Measurements from ENCODE around the gene DOCK2.

DOCK2 gene

GRCh38 chr5:169851321-169851850 is 214.3 kb downstream of the DOCK2 start:
- Histone ChIP-seq H3K4me3 (ENCODE audit: low read depth in 1 of 2, low read length in 2 of 2) (no peak overlapping the region), H3K27ac (ENCODE audit: low read depth, low read length) (no peak overlapping the region), H3K9me3 (ENCODE audit: low read length) (no peaks in the 10 kb centered on the region), H3K36me3 (ENCODE audit: insufficient read depth, low read length) (no peaks in the 10 kb centered on the region), H3K4me1 (ENCODE audit: insufficient read depth, low read length) (no peaks in the 10 kb centered on the region), H3K9ac (ENCODE audit: low read length) (no peak overlapping the region), H3K27me3 (ENCODE audit: control insufficient read depth in 1 of 2, insufficient read depth in 2 of 2, low read length in 2 of 2) (no peaks in the 10 kb centered on the region)

- no peak overlapping the region for H3K9ac ChIP-seq (ENCODE audit: low read length)
- no peaks in the 10 kb centered on the region for H3K36me3 ChIP-seq (ENCODE audit: insufficient read depth, low read length)
- no peaks in the 10 kb centered on the region for H3K27me3 ChIP-seq (ENCODE audit: control insufficient read depth in 1 of 2, insufficient read depth in 2 of 2, low read length in 2 of 2)
- H3K4me1 ChIP-seq (ENCODE audit: insufficient read depth, low read length): no peaks in the 10 kb centered on the region
- no peak overlapping the region for H3K27ac ChIP-seq (ENCODE audit: low read depth, low read length)
- H3K4me3 ChIP-seq (ENCODE audit: low read depth in 1 of 2, low read length in 2 of 2): no peak overlapping the region
- H3K9me3 ChIP-seq (ENCODE audit: low read length): no peaks in the 10 kb centered on the region
Measured at GRCh38 chr5:169856571-169856970, 219.5 kb downstream of the DOCK2 start.

- no peaks in the 10 kb centered on the region for H3K9me3 ChIP-seq (ENCODE audit: low read length)
- no peaks in the 10 kb centered on the region for H3K4me1 ChIP-seq (ENCODE audit: insufficient read depth, low read length)
- H3K27ac ChIP-seq (ENCODE audit: low read depth, low read length): no peak overlapping the region
- no peak overlapping the region for H3K4me3 ChIP-seq (ENCODE audit: low read depth in 1 of 2, low read length in 2 of 2)
- H3K36me3 ChIP-seq (ENCODE audit: insufficient read depth, low read length): no peaks in the 10 kb centered on the region
- H3K27me3 ChIP-seq (ENCODE audit: control insufficient read depth in 1 of 2, insufficient read depth in 2 of 2, low read length in 2 of 2): no peaks in the 10 kb centered on the region
- H3K9ac ChIP-seq (ENCODE audit: low read length): no peak overlapping the region
Measured at GRCh38 chr5:169860585-169860984, 223.5 kb downstream of the DOCK2 start.

GRCh38 chr5:169861433-169861832 is 224.4 kb downstream of the DOCK2 start:
- no peaks in the 10 kb centered on the region for H3K36me3 ChIP-seq (ENCODE audit: insufficient read depth, low read length)
- H3K27me3 ChIP-seq (ENCODE audit: control insufficient read depth in 1 of 2, insufficient read depth in 2 of 2, low read length in 2 of 2): no peaks in the 10 kb centered on the region
- H3K4me3 ChIP-seq (ENCODE audit: low read depth in 1 of 2, low read length in 2 of 2): no peak overlapping the region
- no peaks in the 10 kb centered on the region for H3K9me3 ChIP-seq (ENCODE audit: low read length)
- no peak overlapping the region for H3K9ac ChIP-seq (ENCODE audit: low read length)
- no peak overlapping the region for H3K27ac ChIP-seq (ENCODE audit: low read depth, low read length)
- H3K4me1 ChIP-seq (ENCODE audit: insufficient read depth, low read length): no peaks in the 10 kb centered on the region

- Histone ChIP-seq H3K9me3 (ENCODE audit: low read length) (no peaks in the 10 kb centered on the region), H3K27ac (ENCODE audit: low read depth, low read length) (no peak overlapping the region), H3K36me3 (ENCODE audit: insufficient read depth, low read length) (no peaks in the 10 kb centered on the region), H3K4me1 (ENCODE audit: insufficient read depth, low read length) (no peaks in the 10 kb centered on the region), H3K27me3 (ENCODE audit: control insufficient read depth in 1 of 2, insufficient read depth in 2 of 2, low read length in 2 of 2) (no peaks in the 10 kb centered on the region), H3K4me3 (ENCODE audit: low read depth in 1 of 2, low read length in 2 of 2) (no peak overlapping the region), H3K9ac (ENCODE audit: low read length) (no peak overlapping the region)
Measured at GRCh38 chr5:169861934-169862333, 224.9 kb downstream of the DOCK2 start.

GRCh38 chr5:169862391-169862811 is 225.3 kb downstream of the DOCK2 start:
- Histone ChIP-seq H3K9me3 (ENCODE audit: low read length) (no peaks in the 10 kb centered on the region), H3K4me3 (ENCODE audit: low read depth in 1 of 2, low read length in 2 of 2) (no peak overlapping the region), H3K4me1 (ENCODE audit: insufficient read depth, low read length) (no peaks in the 10 kb centered on the region), H3K27ac (ENCODE audit: low read depth, low read length) (no peak overlapping the region), H3K27me3 (ENCODE audit: control insufficient read depth in 1 of 2, insufficient read depth in 2 of 2, low read length in 2 of 2) (no peaks in the 10 kb centered on the region), H3K9ac (ENCODE audit: low read length) (no peak overlapping the region), H3K36me3 (ENCODE audit: insufficient read depth, low read length) (no peaks in the 10 kb centered on the region)

GRCh38 chr5:169864483-169864882 is 227.4 kb downstream of the DOCK2 start:
- H3K4me3 ChIP-seq (ENCODE audit: low read depth in 1 of 2, low read length in 2 of 2): no peak overlapping the region
- H3K9me3 ChIP-seq (ENCODE audit: low read length): no peaks in the 10 kb centered on the region
- no peaks in the 10 kb centered on the region for H3K36me3 ChIP-seq (ENCODE audit: insufficient read depth, low read length)
- no peaks in the 10 kb centered on the region for H3K4me1 ChIP-seq (ENCODE audit: insufficient read depth, low read length)
- H3K9ac ChIP-seq (ENCODE audit: low read length): no peak overlapping the region
- H3K27ac ChIP-seq (ENCODE audit: low read depth, low read length): no peak overlapping the region
- no peaks in the 10 kb centered on the region for H3K27me3 ChIP-seq (ENCODE audit: control insufficient read depth in 1 of 2, insufficient read depth in 2 of 2, low read length in 2 of 2)

GRCh38 chr5:169867347-169867746 is 230.3 kb downstream of the DOCK2 start:
- Histone ChIP-seq H3K9ac (ENCODE audit: low read length) (no peak overlapping the region), H3K27ac (ENCODE audit: low read depth, low read length) (no peak overlapping the region), H3K4me1 (ENCODE audit: insufficient read depth, low read length) (no peaks in the 10 kb centered on the region), H3K9me3 (ENCODE audit: low read length) (no peaks in the 10 kb centered on the region), H3K4me3 (ENCODE audit: low read depth in 1 of 2, low read length in 2 of 2) (no peak overlapping the region), H3K36me3 (ENCODE audit: insufficient read depth, low read length) (no peaks in the 10 kb centered on the region), H3K27me3 (ENCODE audit: control insufficient read depth in 1 of 2, insufficient read depth in 2 of 2, low read length in 2 of 2) (no peaks in the 10 kb centered on the region)

- no peak overlapping the region for H3K4me3 ChIP-seq (ENCODE audit: low read depth in 1 of 2, low read length in 2 of 2)
- H3K27me3 ChIP-seq (ENCODE audit: control insufficient read depth in 1 of 2, insufficient read depth in 2 of 2, low read length in 2 of 2): no peaks in the 10 kb centered on the region
- no peak overlapping the region for H3K27ac ChIP-seq (ENCODE audit: low read depth, low read length)
- no peaks in the 10 kb centered on the region for H3K4me1 ChIP-seq (ENCODE audit: insufficient read depth, low read length)
- no peak overlapping the region for H3K9ac ChIP-seq (ENCODE audit: low read length)
- H3K36me3 ChIP-seq (ENCODE audit: insufficient read depth, low read length): no peaks in the 10 kb centered on the region
- no peaks in the 10 kb centered on the region for H3K9me3 ChIP-seq (ENCODE audit: low read length)
Measured at GRCh38 chr5:169869066-169869465, 232.0 kb downstream of the DOCK2 start.

- Histone ChIP-seq H3K36me3 (ENCODE audit: insufficient read depth, low read length) (no peaks in the 10 kb centered on the region), H3K9me3 (ENCODE audit: low read length) (no peaks in the 10 kb centered on the region), H3K4me3 (ENCODE audit: low read depth in 1 of 2, low read length in 2 of 2) (no peak overlapping the region), H3K27ac (ENCODE audit: low read depth, low read length) (no peak overlapping the region), H3K4me1 (ENCODE audit: insufficient read depth, low read length) (no peaks in the 10 kb centered on the region), H3K9ac (ENCODE audit: low read length) (no peak overlapping the region), H3K27me3 (ENCODE audit: control insufficient read depth in 1 of 2, insufficient read depth in 2 of 2, low read length in 2 of 2) (no peaks in the 10 kb centered on the region)
Measured at GRCh38 chr5:169870211-169870610, 233.1 kb downstream of the DOCK2 start.

GRCh38 chr5:169871826-169872490 is 234.9 kb downstream of the DOCK2 start:
- no peak overlapping the region for H3K4me3 ChIP-seq (ENCODE audit: low read depth in 1 of 2, low read length in 2 of 2)
- H3K27ac ChIP-seq (ENCODE audit: low read depth, low read length): no peak overlapping the region
- H3K4me1 ChIP-seq (ENCODE audit: insufficient read depth, low read length): no peaks in the 10 kb centered on the region
- H3K9ac ChIP-seq (ENCODE audit: low read length): no peak overlapping the region
- H3K9me3 ChIP-seq (ENCODE audit: low read length): no peaks in the 10 kb centered on the region
- H3K27me3 ChIP-seq (ENCODE audit: control insufficient read depth in 1 of 2, insufficient read depth in 2 of 2, low read length in 2 of 2): no peaks in the 10 kb centered on the region
- H3K36me3 ChIP-seq (ENCODE audit: insufficient read depth, low read length): no peaks in the 10 kb centered on the region

- Histone ChIP-seq H3K27ac (ENCODE audit: low read depth, low read length) (no peak overlapping the region), H3K36me3 (ENCODE audit: insufficient read depth, low read length) (no peaks in the 10 kb centered on the region), H3K9ac (ENCODE audit: low read length) (no peak overlapping the region)
Measured at GRCh38 chr5:169873642-169874041, 236.6 kb downstream of the DOCK2 start.

More at GRCh38 chr5:169873642-169874041, 236.6 kb downstream of the DOCK2 start:
- Histone ChIP-seq H3K9me3 (ENCODE audit: low read length) (no peaks in the 10 kb centered on the region), H3K27me3 (ENCODE audit: control insufficient read depth in 1 of 2, insufficient read depth in 2 of 2, low read length in 2 of 2) (no peaks in the 10 kb centered on the region), H3K4me3 (ENCODE audit: low read depth in 1 of 2, low read length in 2 of 2) (no peak overlapping the region), H3K4me1 (ENCODE audit: insufficient read depth, low read length) (no peaks in the 10 kb centered on the region)

Measured in muscle layer of colon (tissue), 2 donors.